HG03095 (cell line): ENCODE measurements around the gene SLC23A3.

Source experiments
- ATAC-seq: cut with Tn5 transposase; IDR thresholded peaks from one replicate; pipeline ENCODE4 v1.9.1; 2021; ENCODE audit warnings: moderate library complexity; ENCODE audit not compliant: unreplicated experiment

SLC23A3 gene

DNA sequence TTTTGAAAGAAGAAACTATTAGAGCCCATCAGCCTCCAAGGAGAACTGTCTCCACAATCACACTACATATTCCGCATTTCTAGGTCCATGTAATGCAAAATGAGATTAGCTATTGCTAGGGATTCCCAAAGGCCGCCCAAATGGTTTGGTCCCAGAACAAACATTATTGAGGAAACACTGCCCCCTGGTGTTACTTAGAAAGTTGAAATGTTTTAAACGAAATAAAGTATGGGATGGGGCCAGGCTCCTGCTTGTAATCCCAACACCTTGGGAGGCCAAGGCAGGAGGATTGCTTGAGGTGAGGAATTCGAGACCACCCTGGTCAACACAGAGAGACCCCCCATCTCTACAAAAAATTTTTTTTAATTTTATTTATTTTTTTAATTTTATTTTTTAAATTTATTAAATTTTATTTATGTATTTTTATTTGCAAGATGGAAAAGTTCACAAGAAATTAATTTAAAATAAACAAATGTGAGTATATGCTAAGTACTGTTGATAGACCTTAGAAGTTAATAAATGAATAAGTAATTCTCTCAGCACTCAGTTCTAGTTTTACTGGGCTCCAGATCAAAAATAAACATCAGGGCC lies 14.7 kb downstream of the SLC23A3 start:
- ATAC-seq: no peak

DNA sequence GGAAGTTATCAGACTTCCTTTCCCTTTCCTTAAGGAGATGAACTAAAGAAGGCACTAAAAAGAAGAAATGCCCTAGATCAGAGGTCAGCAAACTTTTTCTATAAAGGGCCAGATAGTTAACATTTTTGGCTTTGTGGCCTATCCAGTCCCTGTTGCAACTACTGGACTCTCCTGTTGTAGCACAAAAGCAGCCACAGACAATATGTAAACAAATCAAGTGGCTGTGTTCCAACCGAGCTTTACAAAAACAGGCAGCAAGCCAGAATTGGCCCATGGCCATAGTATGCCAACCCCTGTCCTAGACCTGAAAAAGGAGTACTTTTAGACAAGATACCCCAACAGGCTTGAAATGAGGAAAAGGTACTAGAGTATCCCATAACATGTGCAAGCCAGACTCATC lies 20.2 kb downstream of the SLC23A3 start:
- no peak for ATAC-seq

DNA sequence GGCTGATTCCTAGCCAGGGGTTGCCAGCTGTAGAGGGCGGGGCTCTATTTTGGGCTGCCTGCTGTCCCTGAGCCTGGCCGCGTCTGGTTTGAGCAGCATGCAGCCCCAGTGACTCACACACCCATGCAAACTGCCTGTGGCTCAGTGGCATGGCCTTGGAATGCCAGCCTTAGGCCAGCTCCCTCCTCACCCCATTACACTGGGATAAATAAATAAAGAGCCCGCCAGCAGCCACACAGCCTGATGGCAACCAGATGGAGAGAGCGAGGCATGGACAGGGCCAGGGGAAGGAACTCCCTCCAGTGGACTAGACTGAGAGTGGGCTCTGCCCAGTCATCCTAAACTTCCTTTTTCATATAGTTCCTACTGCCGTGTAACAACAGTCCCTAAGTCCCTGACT lies 27.5 kb downstream of the SLC23A3 start:
- ATAC-seq: no peak

DNA sequence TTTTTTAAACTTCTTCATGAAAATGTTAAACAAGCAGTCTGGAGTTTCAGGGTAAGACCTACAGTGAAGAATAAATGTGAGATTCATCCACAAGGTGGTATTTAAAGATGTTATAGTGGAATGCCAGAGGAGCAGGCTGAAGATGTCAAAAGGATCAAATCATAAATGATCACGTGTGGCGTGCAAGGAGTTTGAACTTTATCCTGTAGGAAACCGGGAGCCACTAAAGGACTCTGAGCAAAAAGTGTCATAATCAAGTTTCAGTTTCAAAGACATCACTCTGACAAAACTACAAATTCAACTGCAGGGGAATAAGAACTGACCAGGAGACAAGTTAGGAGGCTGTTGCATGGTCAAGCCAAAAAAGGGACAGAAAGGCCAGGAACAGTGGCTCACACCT lies 29.1 kb downstream of the SLC23A3 start:
- ATAC-seq: no peak

DNA sequence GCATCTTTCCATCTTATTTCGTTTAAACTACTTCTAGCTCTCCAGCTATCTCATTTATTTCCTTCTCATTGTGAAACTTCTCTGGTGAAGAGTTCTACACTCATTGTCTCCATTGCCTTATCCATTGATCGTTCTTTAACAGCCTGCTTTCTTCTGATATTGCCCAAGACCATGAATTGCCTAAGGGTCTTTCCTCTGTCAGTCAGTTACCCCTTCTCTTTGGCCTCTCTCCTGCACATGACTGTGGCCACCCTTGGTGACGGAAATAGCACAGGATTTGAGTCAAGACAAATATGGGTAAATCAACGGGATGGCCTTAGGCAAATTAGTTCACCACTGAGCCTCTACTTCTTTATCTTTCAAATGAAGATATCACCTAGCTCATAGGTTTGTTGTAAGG lies 35.9 kb downstream of the SLC23A3 start:
- ATAC-seq: no peak

DNA sequence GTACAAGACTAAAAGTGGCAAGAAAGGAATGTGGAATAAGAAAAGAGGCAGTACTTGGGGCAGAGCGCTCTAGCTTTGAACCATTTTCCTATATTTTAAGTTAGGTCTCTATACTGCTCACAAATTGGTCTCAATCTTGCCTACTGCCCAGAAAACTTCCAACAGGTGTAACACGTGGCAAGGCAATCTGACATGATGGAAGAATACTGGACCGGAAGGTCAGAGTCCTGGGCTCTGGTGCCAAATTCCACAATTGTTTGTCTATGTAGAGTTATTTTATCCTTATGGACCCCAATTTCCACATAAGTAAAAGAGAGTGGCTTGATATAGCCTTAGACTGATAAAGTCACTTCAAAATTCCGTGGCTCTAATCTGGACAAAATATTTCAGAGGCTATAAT lies 38.1 kb downstream of the SLC23A3 start:
- no peak for ATAC-seq

DNA sequence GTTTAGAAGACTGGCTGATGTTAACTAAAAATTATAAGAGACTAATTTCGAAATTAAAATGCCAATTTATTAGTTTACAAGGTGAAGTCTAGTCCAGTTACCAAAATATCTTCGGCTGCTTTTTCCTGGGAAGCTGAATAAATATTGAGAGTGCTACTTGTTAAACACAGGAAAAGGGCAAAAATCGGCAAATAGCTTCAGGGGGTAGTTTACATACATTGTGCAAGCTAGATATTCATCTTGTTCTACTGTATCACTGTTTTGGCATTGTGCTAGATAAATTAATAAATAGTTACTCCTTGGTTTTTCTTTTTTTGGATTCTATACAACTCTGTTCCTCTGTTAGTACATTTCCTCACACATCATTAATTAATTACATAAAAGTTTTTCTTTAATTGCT lies 38.5 kb downstream of the SLC23A3 start:
- no peak for ATAC-seq

DNA sequence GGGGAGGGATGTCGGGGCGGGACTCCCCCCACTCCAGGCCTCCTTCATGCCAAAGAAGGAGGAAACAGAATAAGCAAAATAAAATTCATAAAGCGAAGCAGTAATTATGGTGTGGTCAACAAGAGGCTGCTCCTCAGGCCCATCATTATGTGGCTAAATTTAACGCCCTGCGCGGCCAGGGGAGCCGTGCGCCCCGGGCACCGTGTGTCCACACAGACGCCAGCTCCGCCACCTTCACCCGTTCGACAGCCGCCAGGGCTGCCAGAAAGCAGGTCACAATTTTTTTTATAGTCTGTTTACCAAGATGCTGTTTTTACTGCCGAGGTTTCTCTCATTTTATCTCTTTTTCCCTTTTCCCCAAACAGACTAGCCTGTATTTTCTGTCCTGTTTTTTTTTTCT lies 40.2 kb downstream of the SLC23A3 start:
- ATAC-seq: no peak

DNA sequence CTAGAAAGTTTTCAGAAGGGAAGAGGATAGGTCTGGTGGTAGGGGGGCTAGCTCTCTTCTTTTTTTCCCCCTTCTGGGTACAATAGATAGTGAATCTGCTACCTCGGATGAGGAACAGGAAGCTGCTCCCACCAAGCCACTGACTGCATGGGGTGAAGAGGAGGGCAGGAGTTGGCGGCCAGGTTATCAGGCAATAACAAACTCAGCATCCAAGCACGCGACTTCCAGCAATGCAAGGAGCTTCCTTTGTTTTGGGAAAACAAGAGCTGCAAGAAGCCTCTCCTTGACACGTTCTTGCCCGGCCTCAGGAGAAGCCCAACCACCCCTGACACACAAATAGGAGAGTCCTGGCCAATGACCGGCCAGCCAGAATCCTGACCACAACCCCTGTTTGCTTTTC lies 41.4 kb downstream of the SLC23A3 start:
- no peak for ATAC-seq

DNA sequence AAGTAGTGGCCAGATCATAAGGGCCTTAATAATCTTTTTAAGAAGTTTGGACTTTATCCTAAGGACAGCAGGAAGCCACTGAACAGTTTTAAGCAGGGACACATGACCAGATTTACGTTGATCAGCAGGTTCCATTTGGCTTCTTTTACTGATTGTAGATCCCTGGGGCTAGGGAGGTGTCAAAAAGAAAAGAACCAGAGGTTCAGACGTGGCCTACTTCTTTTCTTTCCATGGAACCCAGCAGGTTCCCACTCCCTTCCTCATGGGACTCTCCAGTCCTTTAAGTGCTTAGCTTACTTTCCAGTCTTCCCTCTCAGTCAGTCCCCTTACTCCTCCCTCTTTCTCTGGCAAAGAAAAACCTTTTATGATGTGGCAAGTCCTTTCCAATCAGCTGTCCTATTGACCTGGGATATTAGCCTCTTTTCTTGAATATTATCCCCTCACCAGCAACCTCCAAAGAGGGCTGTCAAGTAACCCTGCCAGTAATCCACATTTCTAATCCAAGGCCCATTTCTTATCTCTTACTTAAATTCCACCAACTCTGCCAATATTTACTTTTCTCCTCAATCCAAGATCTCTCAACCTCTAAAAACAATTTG lies 42.7 kb downstream of the SLC23A3 start:
- ATAC-seq: no peak

DNA sequence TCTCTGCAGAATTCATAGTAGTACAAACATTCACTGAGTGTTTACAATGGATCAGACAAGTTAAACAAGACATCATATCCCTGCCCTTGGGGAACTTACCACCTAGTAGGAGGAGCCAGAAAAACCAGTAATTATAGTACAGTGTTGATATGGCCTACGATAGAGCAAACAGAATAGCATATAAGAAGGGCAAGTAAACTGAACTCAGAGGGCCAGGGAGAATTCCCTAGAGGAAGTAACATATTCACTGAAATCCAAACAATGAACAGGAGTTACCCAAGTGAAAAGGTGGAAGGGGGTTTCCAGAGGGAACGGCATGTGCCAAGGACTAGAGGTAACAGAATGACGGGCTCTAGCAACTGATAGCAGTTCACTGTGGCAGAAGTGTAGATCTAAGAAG lies 43.3 kb downstream of the SLC23A3 start:
- no peak for ATAC-seq

DNA sequence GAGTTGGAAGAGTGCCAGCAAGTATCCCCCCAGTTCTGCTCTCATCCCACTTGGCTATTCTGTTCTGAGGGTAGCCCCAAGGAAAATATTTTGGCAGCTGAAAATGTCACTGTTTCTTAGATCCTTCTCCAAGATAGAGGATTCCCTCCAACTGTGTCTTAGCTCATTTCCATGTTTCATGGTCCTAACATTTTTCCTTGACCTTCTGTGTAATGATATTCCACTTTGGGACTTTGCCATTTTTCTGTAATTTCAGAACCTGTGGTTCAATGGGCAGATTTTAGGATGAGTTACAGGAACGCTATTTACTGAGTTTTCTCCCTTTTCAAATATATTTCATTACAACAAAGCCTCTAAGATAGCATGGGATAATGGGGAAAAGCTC lies 44.0 kb downstream of the SLC23A3 start:
- ATAC-seq: no peak

DNA sequence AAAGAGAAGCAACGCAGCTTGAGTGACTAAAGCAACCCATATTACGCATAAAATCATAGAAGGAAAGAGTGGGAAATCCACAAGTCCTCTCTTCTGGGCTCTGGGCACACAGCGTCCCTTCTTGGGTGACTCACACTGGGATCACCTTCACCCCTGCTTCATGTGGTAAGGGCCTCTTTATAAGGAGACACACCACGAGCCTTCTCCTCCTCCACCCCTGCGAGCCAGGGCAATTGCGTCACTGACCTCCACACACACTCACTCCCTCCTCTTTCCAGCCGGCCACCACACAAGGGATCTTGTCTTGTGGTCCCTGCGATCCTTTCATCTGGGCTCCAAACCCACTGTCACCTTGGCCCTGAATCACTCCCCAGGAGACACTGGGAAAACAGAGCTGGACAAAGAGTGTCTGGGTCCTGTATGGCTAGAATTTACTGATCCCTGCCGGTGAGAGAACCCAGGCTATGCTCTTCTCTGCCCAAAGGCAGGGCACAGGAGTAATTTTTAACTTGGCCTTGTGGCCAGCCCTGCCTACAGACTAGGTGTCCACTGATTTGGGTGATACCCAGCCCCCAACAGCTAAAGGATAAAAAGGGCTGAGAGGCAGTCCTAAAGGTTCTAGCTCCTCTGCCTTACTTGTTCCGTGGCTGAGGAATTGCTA lies 44.5 kb downstream of the SLC23A3 start:
- ATAC-seq: no peak

DNA sequence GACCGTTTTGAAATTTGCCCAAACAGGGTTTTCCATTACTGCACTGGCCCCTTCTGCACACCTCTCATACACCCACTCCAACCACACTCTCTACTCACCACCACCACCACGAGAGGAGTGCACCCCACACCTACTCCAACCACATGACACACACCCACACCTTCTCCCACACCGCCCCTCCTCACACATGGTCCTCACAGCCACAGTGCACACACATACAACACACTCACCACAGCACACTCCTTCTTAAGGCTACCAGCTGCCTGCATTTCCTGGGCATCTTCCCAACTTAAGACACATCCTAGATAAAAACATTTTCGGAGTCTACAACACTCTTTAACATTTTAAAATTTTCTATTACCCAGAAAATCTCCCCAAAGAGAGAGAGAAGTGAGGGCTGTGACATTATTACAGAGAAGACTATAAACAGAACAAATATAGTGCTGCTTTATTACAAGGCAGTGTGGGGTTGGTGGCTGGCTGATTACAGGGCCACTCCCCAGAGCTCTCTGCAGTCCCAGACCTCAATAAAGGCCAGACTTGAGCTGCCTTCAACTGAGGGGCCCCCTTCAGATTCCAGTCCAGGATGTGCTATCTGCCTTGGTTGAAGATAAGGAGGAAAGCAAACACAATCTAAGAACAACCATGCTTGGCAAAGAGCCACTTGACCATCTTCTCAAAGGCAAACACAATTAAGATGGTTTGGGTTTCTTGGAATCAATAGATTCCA lies 45.3 kb downstream of the SLC23A3 start:
- ATAC-seq: no peak

DNA sequence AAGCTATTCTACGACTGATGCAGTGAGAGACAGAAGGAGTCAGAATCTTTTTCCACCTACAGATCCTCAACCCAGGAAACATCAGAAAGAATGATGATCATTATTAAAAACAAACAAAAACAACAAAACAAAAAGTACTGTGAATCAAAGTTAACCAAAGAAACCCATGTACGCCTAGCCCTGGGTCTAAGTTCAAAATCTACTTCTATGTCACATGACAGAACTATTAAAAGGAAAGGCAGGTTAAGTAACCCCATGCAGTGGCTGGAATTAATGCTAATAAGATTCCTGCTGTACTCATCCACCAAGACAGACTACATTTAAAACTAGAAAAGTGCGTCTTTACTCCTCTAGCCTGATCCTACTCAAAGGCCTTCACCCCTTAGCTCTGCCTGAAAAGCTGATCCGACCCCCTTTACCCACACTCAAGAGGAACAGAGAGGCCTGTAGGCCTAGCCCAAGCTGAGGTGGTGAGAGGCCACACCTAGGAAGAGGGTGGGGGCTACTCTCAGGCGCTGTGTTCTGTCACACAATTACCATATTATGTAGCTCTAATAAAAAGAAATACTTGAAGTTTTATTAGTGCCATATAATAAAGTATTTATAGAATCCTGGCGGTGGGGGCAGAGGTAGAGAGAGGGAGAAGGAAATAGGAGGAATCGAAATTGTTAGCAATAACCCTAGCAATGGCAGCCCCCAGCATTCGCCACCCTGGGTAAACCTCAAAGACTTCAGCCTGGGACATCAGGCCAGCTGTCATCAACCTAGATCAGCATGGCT lies 46.3 kb downstream of the SLC23A3 start:
- ATAC-seq: no peak

DNA sequence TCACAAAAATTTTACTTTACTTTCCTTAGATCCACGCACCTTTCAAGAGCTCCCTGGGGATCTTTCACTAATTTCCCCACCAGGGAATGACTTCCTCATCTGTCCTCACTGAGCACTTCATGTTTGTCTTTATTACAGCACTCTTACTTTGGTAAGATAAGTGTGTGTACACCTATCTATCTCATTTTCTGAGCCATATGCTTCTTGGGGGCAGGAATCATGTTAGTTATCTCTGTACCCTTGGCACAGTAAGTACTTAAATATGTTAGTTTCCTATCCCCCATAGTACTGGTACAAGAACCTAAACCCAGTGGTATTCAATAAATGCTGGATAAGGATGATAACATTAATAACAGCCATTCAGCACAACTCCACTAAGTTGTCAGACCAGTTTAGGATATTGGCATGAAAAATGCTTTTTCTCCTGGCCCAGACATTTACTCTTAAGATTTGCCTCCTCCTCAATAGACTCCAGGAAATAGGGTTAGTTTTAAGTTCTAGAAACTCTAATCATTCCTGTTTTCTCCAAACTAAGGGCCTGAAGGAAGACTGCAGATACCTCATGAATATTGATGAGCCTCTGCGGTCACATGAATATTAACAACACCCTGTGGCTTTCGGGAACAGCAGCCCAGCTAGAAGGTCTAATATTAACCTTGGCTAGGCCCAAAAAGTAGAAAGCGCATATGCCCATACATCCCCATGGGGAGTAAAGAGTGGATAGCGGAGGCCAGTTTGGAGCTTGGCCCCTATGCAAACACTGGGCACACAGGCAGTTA lies 47.4 kb downstream of the SLC23A3 start:
- no peak for ATAC-seq

DNA sequence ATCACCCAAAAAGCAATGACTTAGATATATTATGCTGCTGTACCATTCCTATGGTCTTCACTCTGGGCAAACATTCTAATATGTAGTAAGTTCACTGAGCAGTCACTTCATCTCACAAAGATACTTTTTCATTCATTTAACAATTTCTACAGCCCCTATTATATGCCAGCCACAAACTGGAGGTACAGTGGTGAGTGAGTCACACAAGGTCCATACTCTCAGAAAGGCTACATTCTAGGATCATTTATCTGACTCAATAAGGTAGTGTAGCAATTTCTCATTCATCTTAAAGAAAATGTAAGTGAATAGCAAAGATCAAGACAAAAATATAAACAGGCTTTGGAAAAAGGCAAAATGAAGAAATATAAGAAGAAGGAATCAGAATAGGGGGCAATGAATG lies 49.7 kb downstream of the SLC23A3 start:
- no peak for ATAC-seq

DNA sequence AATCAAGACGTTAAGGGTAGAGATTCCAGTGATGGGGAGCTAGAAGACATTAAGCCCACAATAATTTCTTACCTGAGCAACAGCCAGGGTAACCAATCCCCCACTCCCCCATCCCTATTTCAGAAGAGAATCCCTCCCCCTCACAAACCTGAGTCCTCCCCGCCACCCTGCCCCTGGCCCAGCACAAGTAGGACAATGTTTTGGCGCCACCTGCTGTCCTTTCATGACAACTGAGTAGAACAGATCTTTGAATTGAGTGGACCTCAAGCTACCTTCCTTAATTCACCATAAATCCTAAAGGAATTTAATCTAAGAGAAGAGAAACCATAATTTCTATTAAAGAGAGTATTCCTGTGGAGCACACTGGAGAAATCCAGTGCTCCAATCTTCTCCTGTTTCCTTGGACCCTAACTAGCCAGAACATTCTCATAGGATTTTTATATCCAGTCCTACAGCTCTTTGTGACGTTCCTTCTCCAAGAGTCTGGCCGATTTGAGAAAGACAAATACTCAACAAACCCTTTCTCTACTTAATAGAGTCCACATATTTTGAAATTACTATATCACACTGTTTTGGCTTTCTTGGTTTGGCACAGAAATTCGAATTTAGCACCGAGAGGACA lies 50.3 kb downstream of the SLC23A3 start:
- ATAC-seq: no peak

DNA sequence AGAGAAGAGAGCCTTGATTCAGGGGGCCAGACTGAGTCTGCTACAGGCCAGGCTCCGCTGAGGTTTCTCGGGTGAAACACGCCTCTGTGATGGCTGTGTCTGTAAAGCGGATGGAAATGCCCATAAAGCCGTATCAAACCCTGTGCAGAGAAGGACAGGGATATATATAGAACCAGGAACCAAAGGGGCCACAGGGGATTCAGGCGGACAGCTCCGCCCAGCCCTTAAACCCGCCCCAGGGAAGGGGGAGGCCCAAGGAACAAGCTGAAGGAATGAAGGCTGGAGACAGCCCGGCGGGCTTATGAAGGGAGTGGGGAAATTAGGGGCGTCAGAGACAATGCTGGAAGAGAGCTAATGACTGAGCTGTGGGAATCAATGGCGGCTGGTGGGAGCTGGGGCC lies 51.3 kb downstream of the SLC23A3 start:
- no peak for ATAC-seq
